Measurements from ENCODE around the gene LMX1B.

The LMX1B gene

GRCh38 chr9:126635661-126636439 is 22.1 kb downstream of the LMX1B start:
- peaks cover 11% of the 10 kb centered on the region for H3K4me1 ChIP-seq (ENCODE audit: control insufficient read depth, insufficient read depth, low read length, poor library complexity, severe bottlenecking)
- H3K27ac ChIP-seq (ENCODE audit: low read depth, low read length, severe bottlenecking), result no peak overlapping the region

GRCh38 chr9:126636983-126637798 is 23.5 kb downstream of the LMX1B start:
- WGBS, 2 experiments (ENCODE audit: insufficient coverage in 2 of 2), result 76 to 77% methylated on average over 9 to 10 of the region's 17 CpGs
- no peaks in the 10 kb centered on the region for H3K9me3 ChIP-seq (ENCODE audit: control insufficient read depth, low read length)
- no peaks in the 10 kb centered on the region for H3K36me3 ChIP-seq (ENCODE audit: control insufficient read depth, insufficient read depth, low read length)
- H3K4me3 ChIP-seq (ENCODE audit: extremely low read depth, insufficient read depth, low read length, poor library complexity, severe bottlenecking), result no peak overlapping the region
- H3K4me1 ChIP-seq (ENCODE audit: control insufficient read depth, insufficient read depth, low read length, poor library complexity, severe bottlenecking), result peaks cover 5% of the 10 kb centered on the region
- H3K27ac ChIP-seq (ENCODE audit: low read depth, low read length, severe bottlenecking), result no peak overlapping the region

More at GRCh38 chr9:126635661-126636439, 22.1 kb downstream of the LMX1B start:
- H3K36me3 ChIP-seq (ENCODE audit: control insufficient read depth, insufficient read depth, low read length), result no peaks in the 10 kb centered on the region
- WGBS, 2 experiments (ENCODE audit: insufficient coverage in 2 of 2), result 73 to 80% methylated on average over 2 of the region's 3 CpGs
- H3K9me3 ChIP-seq (ENCODE audit: control insufficient read depth, low read length), result no peaks in the 10 kb centered on the region
- H3K4me3 ChIP-seq (ENCODE audit: extremely low read depth, insufficient read depth, low read length, poor library complexity, severe bottlenecking), result no peak overlapping the region

- H3K4me1 ChIP-seq (ENCODE audit: control insufficient read depth, insufficient read depth, low read length, poor library complexity, severe bottlenecking), result peaks cover 5% of the 10 kb centered on the region
- no peak overlapping the region for H3K4me3 ChIP-seq (ENCODE audit: extremely low read depth, insufficient read depth, low read length, poor library complexity, severe bottlenecking)
- WGBS, 2 experiments (ENCODE audit: insufficient coverage in 2 of 2), result 0 to 2% methylated on average over 17 to 27 of the region's 30 CpGs
- H3K9me3 ChIP-seq (ENCODE audit: control insufficient read depth, low read length), result no peaks in the 10 kb centered on the region
- no peak overlapping the region for H3K27ac ChIP-seq (ENCODE audit: low read depth, low read length, severe bottlenecking)
- H3K36me3 ChIP-seq (ENCODE audit: control insufficient read depth, insufficient read depth, low read length), result no peaks in the 10 kb centered on the region
These were observed 24.9 kb downstream of the LMX1B start for GRCh38 chr9:126638571-126639132.

- peaks cover 5% of the 10 kb centered on the region for H3K4me1 ChIP-seq (ENCODE audit: control insufficient read depth, insufficient read depth, low read length, poor library complexity, severe bottlenecking)
- H3K9me3 ChIP-seq (ENCODE audit: control insufficient read depth, low read length), result no peaks in the 10 kb centered on the region
- WGBS, 2 experiments (ENCODE audit: insufficient coverage in 2 of 2), result 37 to 46% methylated on average over 6 to 8 of the region's 12 CpGs
- no peak overlapping the region for H3K27ac ChIP-seq (ENCODE audit: low read depth, low read length, severe bottlenecking)
- no peak overlapping the region for H3K4me3 ChIP-seq (ENCODE audit: extremely low read depth, insufficient read depth, low read length, poor library complexity, severe bottlenecking)
- no peaks in the 10 kb centered on the region for H3K36me3 ChIP-seq (ENCODE audit: control insufficient read depth, insufficient read depth, low read length)
These were observed 25.7 kb downstream of the LMX1B start for GRCh38 chr9:126639318-126640000.

GRCh38 chr9:126641118-126641851 is 27.6 kb downstream of the LMX1B start:
- WGBS, 2 experiments (ENCODE audit: insufficient coverage in 2 of 2), result 72 to 74% methylated on average over 5 to 8 of the region's 8 CpGs
- Histone ChIP-seq H3K9me3 (ENCODE audit: control insufficient read depth, low read length) (no peaks in the 10 kb centered on the region), H3K27ac (ENCODE audit: low read depth, low read length, severe bottlenecking) (no peak overlapping the region), H3K36me3 (ENCODE audit: control insufficient read depth, insufficient read depth, low read length) (no peaks in the 10 kb centered on the region), H3K4me3 (ENCODE audit: extremely low read depth, insufficient read depth, low read length, poor library complexity, severe bottlenecking) (no peak overlapping the region), H3K4me1 (ENCODE audit: control insufficient read depth, insufficient read depth, low read length, poor library complexity, severe bottlenecking) (peaks cover 5% of the 10 kb centered on the region)

- H3K27ac ChIP-seq (ENCODE audit: low read depth, low read length, severe bottlenecking), result no peak overlapping the region
- H3K9me3 ChIP-seq (ENCODE audit: control insufficient read depth, low read length), result no peaks in the 10 kb centered on the region
- WGBS, 2 experiments (ENCODE audit: insufficient coverage in 2 of 2), result 79 to 80% methylated on average over 8 to 9 of the region's 13 CpGs
- H3K4me3 ChIP-seq (ENCODE audit: extremely low read depth, insufficient read depth, low read length, poor library complexity, severe bottlenecking), result no peak overlapping the region
- peaks cover 5% of the 10 kb centered on the region for H3K4me1 ChIP-seq (ENCODE audit: control insufficient read depth, insufficient read depth, low read length, poor library complexity, severe bottlenecking)
- H3K36me3 ChIP-seq (ENCODE audit: control insufficient read depth, insufficient read depth, low read length), result no peaks in the 10 kb centered on the region
These were observed 28.4 kb downstream of the LMX1B start for GRCh38 chr9:126642010-126642744.

GRCh38 chr9:126642839-126643238 is 29.1 kb downstream of the LMX1B start:
- Histone ChIP-seq H3K4me3 (ENCODE audit: extremely low read depth, insufficient read depth, low read length, poor library complexity, severe bottlenecking) (no peak overlapping the region), H3K36me3 (ENCODE audit: control insufficient read depth, insufficient read depth, low read length) (no peaks in the 10 kb centered on the region), H3K27ac (ENCODE audit: low read depth, low read length, severe bottlenecking) (no peak overlapping the region), H3K4me1 (ENCODE audit: control insufficient read depth, insufficient read depth, low read length, poor library complexity, severe bottlenecking) (peaks cover 5% of the 10 kb centered on the region), H3K9me3 (ENCODE audit: control insufficient read depth, low read length) (no peaks in the 10 kb centered on the region)
- WGBS, 2 experiments (ENCODE audit: insufficient coverage in 2 of 2), result 46 to 47% methylated on average over 3 to 5 of the region's 6 CpGs

GRCh38 chr9:126643945-126644527 is 30.3 kb downstream of the LMX1B start:
- H3K27ac ChIP-seq (ENCODE audit: low read depth, low read length, severe bottlenecking), result no peak overlapping the region
- H3K4me1 ChIP-seq (ENCODE audit: control insufficient read depth, insufficient read depth, low read length, poor library complexity, severe bottlenecking), result no peaks in the 10 kb centered on the region
- WGBS, 2 experiments (ENCODE audit: insufficient coverage in 2 of 2), result 46 to 57% methylated on average over 9 to 10 of the region's 16 CpGs
- H3K4me3 ChIP-seq (ENCODE audit: extremely low read depth, insufficient read depth, low read length, poor library complexity, severe bottlenecking), result no peak overlapping the region
- no peaks in the 10 kb centered on the region for H3K36me3 ChIP-seq (ENCODE audit: control insufficient read depth, insufficient read depth, low read length)
- no peaks in the 10 kb centered on the region for H3K9me3 ChIP-seq (ENCODE audit: control insufficient read depth, low read length)

GRCh38 chr9:126646162-126646561 is 32.4 kb downstream of the LMX1B start:
- Histone ChIP-seq H3K4me3 (ENCODE audit: extremely low read depth, insufficient read depth, low read length, poor library complexity, severe bottlenecking) (no peak overlapping the region), H3K36me3 (ENCODE audit: control insufficient read depth, insufficient read depth, low read length) (no peaks in the 10 kb centered on the region), H3K27ac (ENCODE audit: low read depth, low read length, severe bottlenecking) (no peak overlapping the region), H3K9me3 (ENCODE audit: control insufficient read depth, low read length) (no peaks in the 10 kb centered on the region), H3K4me1 (ENCODE audit: control insufficient read depth, insufficient read depth, low read length, poor library complexity, severe bottlenecking) (no peaks in the 10 kb centered on the region)
- WGBS, 2 experiments (ENCODE audit: insufficient coverage in 2 of 2), result 87 to 100% methylated on average over 2 to 4 of the region's 4 CpGs

All from mesodermal cell (in vitro differentiated cells).